ENCODE measurements around the gene P2RY8. TPM values are rescaled to one million over a fixed set of nuclear protein-coding genes. Genes with fewer than 3 reads are reported as not detected.

The P2RY8 gene
- total RNA-seq, 1 donor from 2014 or later = 0.40 TPM

DNA sequence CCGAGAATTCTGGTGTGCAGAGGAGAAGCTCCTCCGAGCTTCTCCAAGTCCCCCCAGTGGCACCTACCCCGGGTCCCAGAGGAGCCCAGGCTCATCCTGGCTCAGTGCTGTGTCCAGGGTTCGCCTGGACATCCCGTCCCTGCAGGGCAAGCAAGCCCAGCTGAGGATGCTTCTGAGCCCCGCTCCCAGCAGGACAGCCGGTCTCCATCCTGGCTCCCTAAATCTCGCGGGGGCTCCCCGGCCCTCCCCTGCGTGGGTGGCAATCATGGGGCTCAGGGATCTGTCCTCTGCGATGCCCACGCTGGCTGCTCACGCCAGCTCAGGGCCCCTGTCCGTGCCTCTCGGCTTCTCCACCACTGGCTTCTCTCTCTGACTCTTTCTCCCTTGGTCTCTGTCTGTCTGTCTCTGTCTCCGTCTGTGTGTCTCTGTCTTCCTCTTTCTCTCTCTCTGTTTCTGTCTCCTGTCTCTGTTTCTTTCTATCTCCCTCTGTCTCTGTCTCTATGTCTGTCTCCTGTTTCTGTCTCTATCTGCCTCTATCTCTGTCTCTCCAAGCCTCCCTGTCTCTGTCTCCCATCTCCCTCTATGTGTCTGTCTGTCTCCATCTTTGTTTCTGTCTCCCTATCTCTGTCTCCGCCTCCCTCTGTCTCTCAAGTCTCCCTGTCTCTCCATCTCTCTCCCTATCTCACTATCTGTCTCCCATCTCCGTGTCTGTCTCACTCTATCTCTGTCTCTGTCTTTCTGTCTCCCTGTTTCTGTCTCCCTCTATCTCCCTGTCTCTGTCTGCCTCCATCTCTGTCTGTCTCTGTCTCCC lies 117.2 kb downstream of the P2RY8 start:
- no peak for DNase-seq (ENCODE audit: low read depth in 2 of 2)

DNA sequence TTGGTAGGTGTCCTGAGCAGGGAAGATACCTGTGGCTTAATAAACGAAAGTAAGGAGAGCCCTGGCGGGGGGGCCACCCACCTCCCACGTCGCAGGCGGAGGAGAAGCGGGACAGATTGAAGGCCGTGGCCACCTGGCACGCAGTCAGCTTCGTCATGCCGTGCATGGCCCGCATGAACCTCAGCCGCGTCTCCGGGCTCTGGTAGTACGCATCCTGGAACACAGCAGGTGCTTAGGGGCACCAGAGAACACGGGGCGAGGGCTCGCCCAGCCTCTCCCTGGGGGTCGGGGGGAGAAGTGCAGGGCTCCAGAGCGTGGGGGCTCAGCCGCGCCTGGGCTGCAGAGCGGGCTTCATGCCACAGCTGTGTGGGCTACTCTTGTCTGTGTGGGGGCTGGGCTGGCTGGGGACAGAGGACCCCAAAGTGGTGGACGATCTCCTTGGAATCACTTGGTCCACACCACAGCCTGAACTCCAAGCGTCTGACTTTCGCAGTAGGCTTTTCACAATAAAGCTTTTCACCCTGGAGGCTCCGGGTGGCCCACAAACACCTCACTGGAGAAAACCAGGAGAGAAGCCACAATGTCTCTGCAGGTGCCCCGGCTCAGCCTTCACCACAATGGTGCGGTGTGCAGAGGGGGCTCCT lies 118.0 kb downstream of the P2RY8 start:
- DNase-seq (ENCODE audit: low read depth in 2 of 2) = no peak

- DNase-seq (ENCODE audit: low read depth in 2 of 2) = no peak
These were observed 118.8 kb downstream of the P2RY8 start for GRCh38 chrX:1417921-1418771.

GRCh38 chrX:1416965-1417760 lies 119.8 kb downstream of the P2RY8 start:
- no peak for DNase-seq (ENCODE audit: low read depth in 2 of 2)

- DNase-seq (ENCODE audit: low read depth in 2 of 2) = no peak
These were observed 120.6 kb downstream of the P2RY8 start for GRCh38 chrX:1416327-1416784.

Other genes with a start within 250 kb of the P2RY8 start
- 15.5 and 19.6 TPM in 2 replicates for gene IL3RA, start 200.4 kb downstream of the P2RY8 start, total RNA-seq
- gene SLC25A6, start 145.1 kb downstream of the P2RY8 start, total RNA-seq = 153 and 193 TPM in 2 replicates
- gene ASMTL, start 84.3 kb downstream of the P2RY8 start, total RNA-seq = 10.7 and 12.2 TPM in 2 replicates
- gene AKAP17A, start 54.4 kb upstream of the P2RY8 start, total RNA-seq = 13.1 and 16.9 TPM in 2 replicates
- gene ASMT, start 77.9 kb upstream of the P2RY8 start, total RNA-seq = not detected in 2 replicates